Stimulated activated naive CD8-positive, alpha-beta T cell treated with anti-CD3 and anti-CD28 coated beads, Interleukin-15, Interleukin-2, amounts not matched to agents 100 ng/mL and 50 ng/mL, for 24 hours (primary cell): Measurements from ENCODE around the gene OR4K1.
A peak's percentile ranks its signal among the peaks of the same experiment; 100 is the strongest.

Experiments
- H3K27ac Mint-ChIP-seq: one replicate; pipeline ENCODE4 v1.8.0; 2021; ENCODE audit warnings: mild to moderate bottlenecking, mixed read lengths
- H3K27me3 Mint-ChIP-seq: one replicate; pipeline ENCODE4 v1.8.0; 2021; ENCODE audit warnings: mixed read lengths
- H3K36me3 Mint-ChIP-seq: one replicate; pipeline ENCODE4 v1.8.0; 2021; ENCODE audit warnings: low read depth, mixed read lengths
- H3K4me1 Mint-ChIP-seq: one replicate; pipeline ENCODE4 v1.8.0; 2021; ENCODE audit warnings: low read depth, mixed read lengths
- H3K4me3 Mint-ChIP-seq: one replicate; pipeline ENCODE4 v1.8.0; 2021; ENCODE audit warnings: mild to moderate bottlenecking, mixed read lengths
- H3K9me3 Mint-ChIP-seq: one replicate; pipeline ENCODE4 v1.8.0; 2021; ENCODE audit warnings: mixed read lengths

OR4K1 gene

GRCh38 chr14:19975291-19975690 lies 44.6 kb downstream of the OR4K1 start, which contains the start of gene OR4K15:
TSS of gene OR4K15 (plus strand) at chr14:19975591. CDS start at chr14:19975591, 0 bp downstream.
- peak within 1 kb of the TSS; percentile 64 for H3K27ac Mint-ChIP-seq

More at GRCh38 chr14:19975291-19975690, 44.6 kb downstream of the OR4K1 start, which contains the start of gene OR4K15:
- Mint-ChIP-seq H3K4me3 (no peak within 1 kb of the TSS), H3K36me3 (no peaks in the 10 kb centered on the region), H3K9me3 (peaks cover 7% of the 10 kb centered on the region), H3K27me3 (no peaks in the 10 kb centered on the region), H3K4me1 (peaks cover 21% of the 10 kb centered on the region)
